AG08396 (cell line): ENCODE data around the gene EDIL3.
"Not testable (repeated sequence)": the region's sequence is repeated elsewhere in the genome, so short reads cannot be mapped to it uniquely, and the experiment has no call there.

Experiments used
- DNase-seq: peaks from one replicate; pipeline ENCODE4 v3.0.0; 2012; ENCODE audit warnings: low spot score, mixed read lengths

The EDIL3 gene

DNA sequence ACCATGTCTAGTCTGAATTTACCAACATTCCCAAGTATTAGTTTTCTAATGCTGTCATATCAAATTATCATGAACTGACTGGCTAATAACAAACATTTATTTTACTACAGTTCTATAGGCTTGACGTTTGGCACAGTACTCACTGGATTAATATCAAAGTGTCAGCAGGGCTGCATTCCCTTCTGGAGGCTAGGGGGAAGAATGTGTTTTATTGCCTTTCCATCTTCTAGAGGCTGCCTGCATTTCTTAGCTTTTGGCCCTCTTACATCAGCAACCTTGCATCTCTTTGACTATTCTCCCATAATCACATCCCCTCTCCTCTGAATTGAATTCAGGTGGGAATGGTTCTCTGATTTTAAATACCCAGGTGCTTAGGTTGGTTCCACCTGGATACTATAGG is 84.7 kb downstream of the EDIL3 start:
- DNase-seq, result no peak

DNA sequence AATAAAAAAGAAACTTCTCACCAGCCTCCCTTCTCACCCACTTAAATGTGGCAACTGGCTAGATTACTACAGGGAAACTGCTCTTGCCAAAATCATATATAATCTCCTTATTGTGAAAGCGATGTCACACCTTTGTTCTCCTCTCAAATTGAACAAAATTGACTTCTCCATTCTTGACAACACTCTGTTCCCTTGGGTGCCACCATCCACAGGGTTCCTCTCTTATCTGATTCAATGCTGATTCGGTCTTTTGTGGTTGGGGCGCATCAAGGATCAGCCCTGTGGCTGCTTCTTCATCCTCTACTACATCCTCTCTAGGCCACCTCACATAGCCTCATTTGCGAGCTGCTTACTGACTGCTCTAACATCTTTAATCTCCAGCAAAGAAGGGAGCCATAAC is 86.1 kb downstream of the EDIL3 start:
- DNase-seq, result no peak

DNA sequence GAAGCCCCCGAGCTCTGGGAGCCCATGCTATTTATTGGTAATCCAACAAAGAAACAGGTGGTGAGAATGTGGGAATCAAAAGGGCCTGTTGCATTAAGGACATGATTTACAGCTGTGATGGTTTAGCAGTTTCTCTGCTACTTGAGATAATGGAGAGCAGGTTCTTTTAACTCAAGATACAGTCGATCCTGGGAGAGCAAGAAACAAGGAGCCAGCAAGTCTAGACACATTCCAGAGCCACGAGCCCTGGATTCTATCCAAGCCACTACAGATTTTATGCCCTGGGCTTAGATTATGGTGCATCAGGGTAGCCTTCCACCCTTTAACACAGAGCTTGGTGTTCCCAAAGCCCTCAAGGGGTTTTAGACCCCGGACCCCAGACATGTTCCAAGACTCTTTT is 87.0 kb downstream of the EDIL3 start:
- DNase-seq, result not testable (repeated sequence)

DNA sequence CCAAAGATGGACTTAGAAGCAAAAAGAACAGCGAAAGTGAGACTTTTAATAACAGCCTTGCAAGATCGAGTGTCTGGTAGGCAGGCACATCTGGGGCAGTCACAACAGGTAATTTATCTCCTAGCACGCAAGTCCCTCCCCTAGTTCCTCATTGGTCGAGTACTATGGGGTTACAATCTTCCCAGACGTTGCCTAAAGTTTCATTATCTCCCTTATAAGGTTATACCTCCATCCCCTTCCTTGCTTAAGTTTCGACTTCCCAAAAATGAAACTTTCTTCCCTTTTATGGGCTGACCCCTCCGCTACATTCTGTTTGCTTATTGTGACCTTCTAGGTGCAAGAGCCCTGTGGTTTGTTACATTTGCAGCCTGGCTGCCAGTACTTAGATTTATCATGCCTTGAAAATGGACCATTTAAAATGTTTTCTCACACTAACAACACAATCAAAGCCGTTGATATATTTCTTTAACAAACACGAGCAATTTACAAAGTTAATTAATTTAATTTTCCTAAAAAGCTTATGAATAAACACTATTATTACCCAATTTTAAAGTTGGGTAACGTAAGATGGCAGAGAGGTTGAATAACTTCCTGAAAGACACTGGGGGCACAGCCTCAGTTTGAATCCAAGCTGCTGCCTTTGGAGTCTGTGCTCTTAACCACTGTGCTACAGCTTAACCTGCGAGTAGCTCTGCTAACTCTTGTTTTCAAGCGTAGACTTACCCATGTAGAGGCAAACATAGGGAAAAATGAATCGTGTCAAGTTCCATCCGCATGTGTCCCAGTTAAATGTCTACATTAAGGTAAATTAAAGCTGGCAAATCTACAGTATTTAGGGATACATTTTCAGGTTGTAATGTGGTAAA is 91.7 kb downstream of the EDIL3 start:
- DNase-seq, result no peak

DNA sequence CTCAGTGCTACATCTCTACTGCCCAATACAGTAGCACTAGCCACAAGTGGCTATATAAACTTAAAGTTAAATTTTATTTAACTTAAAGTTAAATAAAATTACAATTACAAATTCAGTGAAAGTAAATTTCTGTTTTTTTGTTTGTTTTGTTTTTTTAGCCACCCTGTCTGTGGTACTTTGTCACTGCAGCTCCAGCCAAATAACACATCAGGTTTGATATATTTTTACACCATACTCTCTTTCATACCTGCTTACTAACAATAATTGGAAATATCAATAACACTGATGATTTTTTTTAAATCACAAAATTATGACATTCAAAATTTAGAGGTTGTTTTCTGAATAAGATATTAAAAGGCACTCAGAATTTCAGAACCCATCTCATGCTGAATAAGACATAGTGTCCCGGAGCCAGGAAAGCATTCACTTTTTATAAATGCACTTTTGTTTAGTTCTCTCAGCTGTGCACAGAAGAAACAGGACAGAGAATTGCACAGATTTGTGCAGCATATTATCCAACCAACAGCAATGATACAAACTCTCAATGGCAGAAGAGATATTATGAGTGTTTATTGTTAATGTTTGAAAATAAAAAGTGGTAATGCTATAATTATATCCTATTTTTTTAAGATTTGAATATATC is 92.6 kb downstream of the EDIL3 start:
- no peak for DNase-seq

DNA sequence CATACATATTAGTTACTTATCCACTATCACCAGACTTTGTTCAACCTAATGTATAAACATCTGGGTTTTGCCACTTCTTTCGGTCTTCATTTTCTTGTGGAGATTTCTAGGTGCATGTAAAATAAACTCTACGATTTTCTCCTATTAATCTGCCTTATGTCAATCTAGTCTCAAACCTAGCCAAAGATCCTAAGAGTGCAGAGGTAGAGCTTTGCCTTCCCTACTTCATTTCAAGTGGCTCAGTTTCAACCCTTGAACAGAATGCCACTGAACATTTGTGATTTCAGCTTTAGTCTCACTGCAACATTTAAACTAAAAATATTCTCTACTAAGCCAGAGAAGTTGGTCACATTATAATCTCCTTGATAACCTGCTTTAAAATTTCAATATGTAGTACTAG is 94.0 kb downstream of the EDIL3 start:
- no peak for DNase-seq

DNA sequence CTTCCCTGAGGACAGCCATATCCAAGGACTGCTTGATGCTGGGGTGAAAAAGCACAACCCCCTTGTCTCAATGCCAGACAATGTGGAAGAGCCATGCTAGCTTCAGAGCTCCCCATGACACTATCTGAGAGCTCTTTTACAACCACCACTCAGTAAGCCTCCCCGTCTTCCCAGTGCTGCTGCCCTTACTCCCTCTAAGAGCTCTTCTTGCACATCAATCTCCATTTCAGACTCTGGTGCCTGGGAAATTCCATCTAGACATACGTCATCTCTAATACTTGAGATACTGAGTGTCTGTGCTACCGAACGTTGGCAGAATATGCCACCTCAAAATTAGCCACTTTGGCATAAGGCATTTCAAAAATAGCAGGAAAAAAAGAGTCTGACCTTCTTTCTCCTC is 94.5 kb downstream of the EDIL3 start:
- no peak for DNase-seq

DNA sequence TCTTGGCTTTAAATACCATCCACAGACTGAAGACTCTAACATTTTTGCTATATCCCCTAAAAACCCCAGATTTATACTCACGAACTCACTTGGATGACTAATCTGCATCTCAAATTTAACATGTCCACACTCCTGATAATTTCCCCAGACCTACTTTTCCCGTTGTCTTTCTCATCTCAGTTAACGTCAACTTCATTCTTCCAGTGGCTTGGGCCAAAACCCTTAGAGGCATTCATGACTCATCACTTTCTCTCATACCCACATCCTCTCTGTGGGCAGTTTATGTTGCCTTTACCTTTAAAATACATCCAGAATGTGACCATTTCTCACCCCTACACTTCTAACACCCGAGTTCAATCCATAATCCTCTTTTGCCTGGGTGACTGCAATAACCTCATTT is 96.7 kb downstream of the EDIL3 start:
- no peak for DNase-seq

DNA sequence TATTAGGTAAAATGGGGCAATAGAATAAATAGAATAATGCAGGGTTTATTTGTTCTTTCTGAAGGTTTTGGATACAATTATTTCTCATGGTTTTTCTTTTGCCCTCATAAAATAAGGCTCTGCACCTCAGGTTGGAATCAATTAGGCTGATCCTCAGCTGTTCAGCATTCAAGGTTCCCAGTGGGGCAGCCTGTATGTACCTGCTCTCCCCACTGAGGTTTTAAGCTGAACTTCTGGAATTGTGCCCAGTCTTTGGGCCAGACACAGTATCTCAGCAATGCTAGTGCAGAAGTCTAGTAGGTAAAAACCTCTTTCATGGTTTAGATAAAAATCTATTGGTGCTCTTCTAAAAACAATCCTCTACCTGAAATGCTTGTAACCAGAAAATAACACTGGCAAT is 98.0 kb downstream of the EDIL3 start:
- DNase-seq, result no peak

DNA sequence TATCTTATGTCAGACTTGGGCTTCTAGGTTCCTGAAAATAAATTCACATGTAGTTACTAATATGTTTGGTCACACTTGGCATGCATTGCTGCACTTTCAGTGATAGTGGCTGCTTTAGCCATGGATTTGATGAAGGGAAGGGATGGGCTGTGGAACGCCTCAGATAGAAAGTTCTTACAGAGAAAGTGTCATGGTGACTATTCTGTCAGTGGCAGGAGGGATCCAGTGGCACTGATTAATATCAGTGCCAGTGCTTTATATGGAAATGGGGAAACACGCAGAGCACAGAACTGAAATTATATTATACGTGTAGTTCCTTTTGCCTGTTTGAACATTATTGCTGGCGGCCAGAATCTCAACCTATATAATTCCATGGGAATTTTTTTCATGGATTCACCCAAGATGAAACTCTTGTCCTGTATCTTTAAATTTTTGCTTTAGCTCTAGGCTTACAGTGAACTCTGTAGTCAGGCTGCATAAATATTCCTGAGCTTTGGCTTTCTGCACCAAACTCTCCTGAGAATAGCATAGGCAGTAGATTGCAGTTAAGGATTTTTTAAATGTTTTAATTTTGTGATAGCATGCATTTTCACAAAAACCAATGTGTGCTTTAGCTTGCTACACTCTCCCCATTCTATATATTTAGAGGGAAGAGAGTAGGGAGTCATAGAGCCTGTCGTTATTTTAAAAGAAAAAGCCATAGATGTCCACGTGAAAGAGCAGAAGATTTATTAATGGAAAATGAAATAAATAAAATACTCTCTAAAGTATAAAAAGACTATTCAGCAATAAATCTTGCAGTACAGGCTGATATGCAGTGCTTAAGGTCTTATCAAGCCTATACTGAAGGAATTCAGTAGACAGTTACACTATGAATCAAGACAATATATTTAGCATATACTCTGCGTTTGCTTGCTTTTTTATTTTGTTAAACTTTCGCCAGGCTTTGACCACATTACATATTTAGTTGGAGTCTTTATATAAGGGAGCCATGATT is 98.7 kb downstream of the EDIL3 start:
- no peak for DNase-seq

DNA sequence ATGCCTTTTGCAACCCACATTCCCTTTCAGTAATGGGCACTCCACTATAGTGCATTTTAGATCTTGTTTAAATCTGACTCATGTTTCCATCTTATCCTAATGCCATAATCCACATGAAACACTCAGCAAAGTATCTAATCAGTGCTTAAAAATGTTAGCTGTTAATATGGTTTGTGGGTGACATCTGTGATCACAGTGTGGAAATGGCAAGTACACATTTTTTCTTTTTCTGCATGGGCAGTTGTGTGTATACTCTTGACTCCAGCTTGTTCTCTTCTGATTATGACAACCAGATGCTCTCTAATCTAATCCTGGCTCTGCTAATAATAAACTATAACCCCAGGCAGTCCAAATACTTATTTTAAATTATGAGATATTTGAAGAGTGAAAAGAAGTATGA is 103.3 kb downstream of the EDIL3 start:
- no peak for DNase-seq

DNA sequence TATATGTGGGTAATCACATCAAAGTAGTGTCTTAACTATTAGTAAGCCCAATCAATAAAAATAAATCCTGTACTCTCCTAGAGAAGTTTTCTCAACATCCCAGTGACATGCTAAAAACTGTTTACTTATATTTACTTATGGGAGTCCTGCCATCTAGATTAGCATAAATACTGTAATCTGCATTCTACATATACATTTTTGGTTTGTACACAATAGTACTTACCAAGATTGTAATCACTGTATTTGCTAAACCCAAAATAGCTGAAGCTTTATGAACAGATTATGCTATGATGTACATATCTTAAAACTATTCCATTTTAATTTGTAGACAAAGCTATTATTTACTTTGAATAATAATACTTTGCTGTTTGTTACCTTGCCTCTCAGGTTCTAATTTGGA is 105.4 kb downstream of the EDIL3 start:
- no peak for DNase-seq

DNA sequence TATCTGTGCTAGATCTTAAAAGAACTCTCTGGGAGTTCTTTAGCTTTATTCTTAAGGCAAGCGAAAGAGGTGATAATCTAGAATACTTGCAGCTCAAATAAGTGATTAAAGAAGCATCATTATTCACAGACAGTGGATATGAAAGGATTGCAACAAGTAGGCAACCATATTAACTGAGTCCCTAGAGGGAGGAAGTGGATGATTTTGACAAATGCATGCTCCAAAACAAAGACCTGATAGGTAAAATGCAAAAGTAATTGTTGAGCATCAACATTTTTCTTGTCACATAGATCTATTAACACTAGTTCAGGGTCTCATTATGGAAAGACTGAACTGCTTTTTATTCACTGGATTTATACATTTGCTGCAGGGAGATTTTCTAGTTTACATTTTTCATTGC is 109.1 kb downstream of the EDIL3 start:
- no peak for DNase-seq

DNA sequence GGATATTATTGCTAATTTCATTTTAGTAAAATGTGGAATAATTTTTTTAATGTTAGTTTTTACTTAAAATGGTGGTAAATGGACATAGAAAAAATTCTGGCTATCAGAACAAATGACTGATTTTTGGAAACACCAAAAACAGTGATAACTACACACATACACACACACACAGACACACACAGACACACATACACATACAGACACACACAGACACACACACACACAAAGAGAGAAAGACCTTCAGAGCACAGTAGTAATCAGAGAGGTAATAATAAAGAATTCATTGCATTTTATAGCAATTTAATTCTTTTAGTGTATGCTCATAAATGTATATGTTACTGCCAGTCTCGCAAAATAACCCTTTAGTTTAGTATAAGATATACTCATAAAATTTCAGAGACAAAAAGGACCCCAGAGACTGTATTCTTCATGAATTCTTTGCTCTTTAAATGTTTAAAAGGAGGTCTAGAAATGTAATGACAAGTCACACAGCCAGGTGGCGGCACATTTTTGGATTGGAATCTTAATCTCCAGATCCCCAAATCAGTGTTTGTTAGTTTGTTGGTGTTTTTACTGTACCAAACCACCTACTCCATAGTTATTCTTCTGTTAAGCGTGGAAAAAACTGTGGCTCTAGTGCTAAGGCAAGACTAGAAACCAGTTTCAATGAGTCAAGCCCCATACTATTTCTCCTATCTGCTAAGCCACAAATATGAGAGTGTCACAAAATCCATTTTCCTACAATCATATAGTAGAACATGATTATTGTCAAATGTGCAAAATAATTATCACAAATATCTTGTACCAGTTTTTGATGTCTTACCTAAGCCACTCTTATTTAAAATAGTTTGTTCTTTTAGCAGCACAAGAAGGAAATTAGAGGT is 109.9 kb downstream of the EDIL3 start:
- peak; percentile 2 for DNase-seq

DNA sequence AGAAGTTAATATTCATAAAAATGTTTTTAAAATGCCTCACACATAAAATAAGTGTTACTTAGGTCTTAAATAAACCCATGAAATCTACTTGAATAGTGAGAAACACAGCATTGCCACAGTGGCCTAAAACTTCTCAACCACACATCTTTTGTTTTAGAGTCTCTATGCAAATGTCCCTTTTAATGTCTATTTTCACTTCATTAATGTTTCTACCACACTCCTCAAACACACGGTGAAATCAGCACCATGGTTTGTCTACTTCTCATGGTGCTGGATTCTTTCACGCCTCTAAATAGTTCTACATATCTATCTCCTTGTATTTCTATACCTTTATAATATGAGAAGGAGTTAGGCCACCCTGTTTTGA is 111.2 kb downstream of the EDIL3 start:
- no peak for DNase-seq

DNA sequence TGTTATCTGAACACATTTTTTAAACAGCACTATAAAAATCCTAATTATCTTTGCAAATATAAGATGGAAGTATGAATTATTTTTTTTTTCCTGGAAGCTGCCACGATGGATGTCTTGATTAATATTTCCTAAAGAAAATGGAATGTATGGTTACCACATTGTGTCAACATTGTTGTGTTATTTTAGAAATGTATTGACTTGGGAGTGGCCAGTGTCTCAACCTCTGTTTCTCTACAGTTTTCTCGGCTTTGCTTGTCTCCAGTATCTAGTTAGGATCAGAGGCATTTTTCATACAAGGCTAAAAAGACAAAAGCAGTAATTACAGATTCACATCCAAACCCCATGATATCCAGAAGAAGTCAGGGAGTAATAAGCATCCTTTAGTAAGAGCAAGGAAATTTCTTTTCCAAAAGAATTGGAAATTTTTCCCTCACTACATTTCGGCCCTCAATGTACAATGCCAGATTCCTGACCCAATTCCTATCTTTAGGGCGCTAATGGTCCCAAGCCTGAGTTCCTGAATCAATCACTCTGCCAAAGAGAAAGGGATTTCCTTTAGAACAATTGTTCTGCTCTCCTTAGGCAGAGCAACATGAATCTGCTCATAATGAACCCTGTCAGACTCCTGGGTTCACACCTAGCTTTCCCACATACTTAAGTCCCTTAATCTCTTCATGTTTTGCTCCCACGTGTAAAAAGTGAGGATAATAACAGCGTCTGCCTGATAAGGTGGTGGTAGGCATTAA is 111.7 kb downstream of the EDIL3 start:
- DNase-seq, result no peak

DNA sequence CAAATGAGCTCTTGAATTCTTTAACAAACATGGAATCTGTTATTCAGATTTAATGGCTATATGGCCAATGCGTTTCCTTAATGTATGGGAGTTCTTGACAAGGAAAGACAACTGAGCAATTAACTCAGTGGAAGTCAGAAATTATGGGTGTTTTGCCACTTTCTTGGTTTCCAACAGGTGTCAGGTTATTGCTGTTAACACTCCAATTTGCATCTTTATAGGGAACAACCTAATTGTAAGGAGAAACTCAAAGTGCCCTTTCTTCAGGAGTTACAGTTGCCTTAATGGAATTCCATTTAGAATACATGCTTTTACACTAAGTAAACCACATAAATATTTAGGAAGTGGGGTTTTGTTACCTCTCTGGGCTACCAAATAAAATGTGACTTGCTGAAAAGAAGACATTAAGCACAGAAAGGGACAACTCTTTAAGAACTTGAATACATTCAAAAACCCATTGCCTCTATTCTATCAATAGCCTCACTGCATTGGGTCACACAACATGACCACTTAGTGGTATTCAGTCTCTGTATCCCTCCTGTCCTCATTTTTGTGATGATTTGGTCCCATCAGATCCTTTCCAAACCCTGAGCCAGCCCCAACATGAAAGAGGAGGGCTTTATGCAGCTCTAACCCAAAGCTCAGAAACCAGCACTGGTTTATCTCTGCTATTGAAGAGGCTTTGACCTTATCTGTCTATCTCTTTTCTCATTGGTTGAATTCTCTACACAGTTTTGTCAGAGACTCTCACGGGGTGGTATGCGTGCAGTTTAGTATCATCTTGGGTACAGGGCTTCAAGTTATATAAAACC is 118.7 kb downstream of the EDIL3 start:
- DNase-seq, result no peak

DNA sequence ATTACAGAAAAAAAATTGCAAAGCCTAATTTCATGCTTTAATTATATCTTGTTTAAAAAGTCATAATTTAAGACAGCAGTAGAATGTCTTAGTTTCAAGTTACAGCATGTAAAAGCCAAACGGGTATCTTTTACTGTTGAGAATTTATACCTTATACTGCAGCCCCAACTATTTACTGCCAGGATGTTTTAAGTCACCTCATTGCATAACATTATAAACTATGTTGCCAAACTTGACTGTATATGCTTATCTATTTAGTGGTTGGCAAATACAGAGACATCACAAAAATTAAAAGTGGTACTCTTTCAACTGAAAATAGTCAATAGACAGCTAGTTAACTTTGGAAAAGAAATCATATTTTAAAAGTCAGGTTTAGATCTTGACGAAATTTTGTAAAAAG is 119.5 kb downstream of the EDIL3 start:
- DNase-seq, result no peak

DNA sequence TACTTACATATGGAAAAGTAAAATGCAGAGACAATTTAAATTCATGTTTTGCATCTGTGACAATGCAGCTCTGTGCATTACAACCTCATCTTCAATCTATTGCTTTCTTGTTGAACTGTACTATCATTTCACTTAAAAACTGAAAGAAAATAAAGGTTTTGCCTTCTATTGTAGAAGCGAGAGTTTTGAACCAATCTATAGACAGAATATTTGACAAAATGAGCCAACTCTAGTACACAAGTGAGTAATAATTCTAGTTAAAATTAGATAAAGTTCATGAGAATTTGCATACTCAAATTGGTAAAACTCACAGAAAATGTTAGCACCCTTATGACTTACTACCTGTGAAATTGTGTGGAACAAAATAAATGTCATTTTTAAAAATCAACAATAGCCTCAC is 123.7 kb downstream of the EDIL3 start:
- DNase-seq, result no peak

DNA sequence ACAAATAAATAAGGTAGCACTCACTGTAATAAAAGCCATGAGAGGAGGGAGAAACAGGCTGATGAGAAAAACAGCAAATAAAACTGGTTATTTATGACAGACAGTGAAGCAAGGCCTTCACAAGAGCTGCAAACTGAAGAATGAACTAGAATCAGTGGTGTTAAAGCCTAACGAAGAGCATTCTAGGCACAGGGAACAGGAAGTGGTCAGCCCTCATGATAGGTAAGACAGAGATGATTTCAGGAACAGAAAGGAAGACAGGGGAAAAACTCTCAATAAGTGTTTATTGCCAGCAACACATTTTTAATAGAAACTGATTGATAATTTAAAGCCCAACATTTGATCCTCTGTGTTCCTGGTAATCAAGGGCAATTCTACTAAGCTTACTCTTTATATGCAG is 124.5 kb downstream of the EDIL3 start:
- DNase-seq, result no peak
